ENCODE results near the gene SLC25A19. TPM values are rescaled to one million over a fixed set of nuclear protein-coding genes. Genes with fewer than 3 reads are reported as not detected.
"Not testable (repeated sequence)": the region's sequence is repeated elsewhere in the genome, so short reads cannot be mapped to it uniquely, and the experiment has no call there.

Gene SLC25A19
- total and polyA plus RNA-seq, 4 donors = 6.7 to 11.7 (median 9.1) TPM

DNA sequence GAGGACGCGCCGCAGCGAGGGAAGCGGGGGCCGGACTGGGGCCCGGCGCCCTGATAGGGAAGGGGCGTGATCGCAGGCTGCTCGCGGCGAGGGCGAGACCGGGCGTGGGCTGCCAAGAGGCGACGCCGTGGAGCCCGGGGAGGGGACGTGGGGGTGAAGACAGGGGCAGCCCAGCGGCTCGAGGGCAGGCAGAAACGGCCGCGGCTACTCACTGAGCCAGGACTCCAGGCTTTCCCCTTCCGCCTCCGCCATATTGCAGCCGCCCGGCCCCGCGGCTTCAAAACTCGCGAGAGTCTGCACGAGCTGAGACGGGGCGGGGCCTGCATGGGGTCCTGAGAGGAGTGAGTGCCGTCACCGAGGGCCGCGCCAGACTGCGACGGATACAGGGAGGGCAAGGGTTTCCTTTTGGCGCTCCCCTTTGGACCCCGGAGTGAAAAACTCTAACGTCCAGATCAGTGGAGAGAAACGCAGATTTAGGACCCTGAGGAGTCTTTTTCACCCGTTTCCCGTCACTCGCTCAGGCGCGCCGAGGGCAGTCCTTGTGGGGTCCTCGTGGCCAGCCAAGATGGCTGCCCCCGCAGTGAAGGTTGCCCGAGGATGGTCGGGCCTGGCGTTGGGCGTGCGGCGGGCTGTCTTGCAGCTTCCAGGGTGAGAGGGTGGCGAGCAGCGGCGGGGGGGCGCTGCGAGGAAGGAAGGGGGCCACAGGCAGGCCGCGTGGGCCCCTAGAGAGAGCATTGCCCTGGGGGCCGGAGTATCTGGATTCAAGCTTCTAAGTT is 27.7 kb downstream of the SLC25A19 start, which contains the start of the genes GGA3 and MRPS7:
Gene GGA3, minus strand, starts transcription at position 271 of the 776 bp plus-strand sequence. Its CDS starts 19 bp downstream, at position 252.
Gene MRPS7, plus strand, starts transcription at position 544 of the 776 bp plus-strand sequence. Its CDS starts 22 bp downstream, at position 566.
- peak within 1 kb of the TSS; percentile 99 for H3K4me3 ChIP-seq (ENCODE audit: low read depth, low read length)
- peaks cover 22% of the 10 kb centered on the region for H3K4me1 ChIP-seq (ENCODE audit: control insufficient read depth, insufficient read depth, low read length)
- under 1% methylated on average over 69 of the region's 69 CpGs for WGBS (ENCODE audit: insufficient coverage)

DNA sequence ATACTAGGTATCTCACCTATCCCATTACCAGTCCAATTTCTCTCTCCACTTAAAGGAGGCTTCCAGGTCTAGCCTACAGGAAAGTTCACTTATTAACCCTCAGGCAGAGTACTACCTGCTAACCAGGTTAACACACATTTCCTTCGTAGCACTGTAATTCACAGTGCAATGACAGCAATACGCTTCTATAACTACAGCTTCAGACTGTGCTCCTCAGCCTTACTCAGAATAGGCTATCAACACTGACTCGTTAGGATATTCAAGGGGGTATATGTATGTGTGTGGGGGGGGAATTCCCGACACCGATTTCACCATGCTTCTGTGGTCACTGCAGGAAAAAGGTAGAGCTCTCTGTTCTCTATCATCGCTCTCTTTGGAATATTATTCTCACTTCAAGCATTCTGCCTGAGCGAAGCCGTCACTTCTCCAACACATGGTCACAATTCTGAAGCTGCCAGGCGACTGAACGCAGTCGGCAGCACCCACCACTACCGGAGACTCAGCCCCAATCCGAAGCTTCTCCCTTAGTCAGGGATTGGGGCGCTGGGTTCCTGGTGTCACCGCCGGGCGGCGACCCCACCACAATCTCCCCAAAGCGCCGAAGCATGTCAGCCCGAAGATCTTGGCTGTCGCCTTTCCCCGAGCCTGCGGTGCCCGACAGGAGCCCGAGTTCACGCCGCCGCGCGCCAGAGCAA is 28.4 kb downstream of the SLC25A19 start:
- Histone ChIP-seq H3K36me3 (ENCODE audit: control insufficient read depth, insufficient read depth, low read length) (peaks cover 15% of the 10 kb centered on the region), H3K27me3 (ENCODE audit: control insufficient read depth, insufficient read depth, low read length) (no peaks in the 10 kb centered on the region), H3K4me1 (ENCODE audit: control insufficient read depth, insufficient read depth, low read length) (peaks cover 17% of the 10 kb centered on the region), H3K4me3 (ENCODE audit: low read depth, low read length) (peak overlapping the region; percentile 99), H3K9me3 (ENCODE audit: control insufficient read depth, insufficient read depth, low read length) (no peaks in the 10 kb centered on the region), H3K27ac (ENCODE audit: low read depth, low read length) (peak overlapping the region; percentile 99)
- no peak for DNase-seq (ENCODE audit: low read depth in 4 of 6, low spot score in 6 of 6)
- under 1% methylated on average over 26 of the region's 31 CpGs for WGBS (ENCODE audit: insufficient coverage)

More for the DNA sequence above, 27.7 kb downstream of the SLC25A19 start, which contains the start of the genes GGA3 and MRPS7:
- H3K27me3 ChIP-seq (ENCODE audit: control insufficient read depth, insufficient read depth, low read length) = no peaks in the 10 kb centered on the region
- no peaks in the 10 kb centered on the region for H3K9me3 ChIP-seq (ENCODE audit: control insufficient read depth, insufficient read depth, low read length)
- H3K36me3 ChIP-seq (ENCODE audit: control insufficient read depth, insufficient read depth, low read length) = peaks cover 23% of the 10 kb centered on the region
- peak; percentile 91 to 99 (median 94) for DNase-seq (ENCODE audit: low read depth in 4 of 6, low spot score in 6 of 6)
- H3K27ac ChIP-seq (ENCODE audit: low read depth, low read length) = peak within 1 kb of the TSS; percentile 99

DNA sequence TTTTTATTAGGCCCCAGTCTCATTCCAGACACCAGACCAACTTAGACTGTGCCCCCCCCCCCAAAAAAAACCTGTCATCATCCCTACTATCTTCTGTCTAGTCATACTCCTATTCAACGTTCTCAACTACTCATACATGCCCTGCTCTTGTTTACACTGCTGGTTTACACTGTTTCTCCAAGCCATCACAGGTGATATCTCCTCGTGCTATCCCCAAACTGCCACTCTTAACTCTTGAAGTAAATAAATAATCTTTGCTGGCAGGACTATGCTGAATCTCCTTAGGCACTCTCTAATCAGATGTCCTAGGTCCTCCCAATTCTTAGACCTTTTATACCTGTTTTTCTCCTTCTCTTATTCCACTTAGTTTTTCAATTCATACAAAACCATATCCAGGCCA is 32.0 kb downstream of the SLC25A19 start:
- not testable (repeated sequence) for H3K9me3 ChIP-seq (ENCODE audit: control insufficient read depth, insufficient read depth, low read length); H3K4me3 ChIP-seq (ENCODE audit: low read depth, low read length); DNase-seq (ENCODE audit: low read depth in 4 of 6, low spot score in 6 of 6); H3K36me3 ChIP-seq (ENCODE audit: control insufficient read depth, insufficient read depth, low read length); H3K27ac ChIP-seq (ENCODE audit: low read depth, low read length); H3K27me3 ChIP-seq (ENCODE audit: control insufficient read depth, insufficient read depth, low read length); H3K4me1 ChIP-seq (ENCODE audit: control insufficient read depth, insufficient read depth, low read length)
- 100% methylated on average over 1 of the region's 2 CpGs for WGBS (ENCODE audit: insufficient coverage)

DNA sequence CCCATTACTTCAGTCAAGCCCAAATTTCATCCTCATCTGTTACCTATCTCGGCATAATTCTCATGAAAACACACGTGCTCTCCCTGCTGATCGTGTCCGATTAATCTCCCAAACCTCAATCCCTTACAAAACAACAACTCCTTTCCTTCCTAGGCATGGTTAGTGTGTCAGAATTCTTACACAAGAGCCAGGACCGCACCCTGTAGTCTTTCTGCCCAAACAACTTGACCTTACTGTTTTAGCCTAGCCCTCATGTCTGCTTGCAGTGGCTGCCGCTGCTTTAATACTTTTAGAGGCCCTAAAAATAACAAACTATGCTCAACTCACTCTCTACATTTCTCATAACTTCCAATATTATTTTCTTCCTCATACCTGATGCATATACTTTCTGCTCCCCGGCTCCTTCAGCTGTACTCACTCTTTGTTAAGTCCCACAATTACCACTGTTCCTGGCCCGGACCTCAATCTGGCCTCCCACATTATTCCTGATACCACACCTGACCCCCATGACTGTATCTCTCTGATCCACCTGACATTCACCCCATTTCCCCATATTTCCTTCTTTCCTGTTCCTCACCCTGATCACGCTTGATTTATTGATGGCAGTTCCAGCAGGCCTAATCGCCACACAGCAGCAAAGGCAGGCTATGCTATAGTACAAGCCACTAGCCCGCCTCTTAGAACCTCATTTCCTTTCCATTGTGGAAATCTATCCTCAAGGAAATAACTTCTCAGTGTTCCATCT is 33.1 kb downstream of the SLC25A19 start:
- WGBS (ENCODE audit: insufficient coverage) = 93% methylated on average over 4 of the region's 11 CpGs

DNA sequence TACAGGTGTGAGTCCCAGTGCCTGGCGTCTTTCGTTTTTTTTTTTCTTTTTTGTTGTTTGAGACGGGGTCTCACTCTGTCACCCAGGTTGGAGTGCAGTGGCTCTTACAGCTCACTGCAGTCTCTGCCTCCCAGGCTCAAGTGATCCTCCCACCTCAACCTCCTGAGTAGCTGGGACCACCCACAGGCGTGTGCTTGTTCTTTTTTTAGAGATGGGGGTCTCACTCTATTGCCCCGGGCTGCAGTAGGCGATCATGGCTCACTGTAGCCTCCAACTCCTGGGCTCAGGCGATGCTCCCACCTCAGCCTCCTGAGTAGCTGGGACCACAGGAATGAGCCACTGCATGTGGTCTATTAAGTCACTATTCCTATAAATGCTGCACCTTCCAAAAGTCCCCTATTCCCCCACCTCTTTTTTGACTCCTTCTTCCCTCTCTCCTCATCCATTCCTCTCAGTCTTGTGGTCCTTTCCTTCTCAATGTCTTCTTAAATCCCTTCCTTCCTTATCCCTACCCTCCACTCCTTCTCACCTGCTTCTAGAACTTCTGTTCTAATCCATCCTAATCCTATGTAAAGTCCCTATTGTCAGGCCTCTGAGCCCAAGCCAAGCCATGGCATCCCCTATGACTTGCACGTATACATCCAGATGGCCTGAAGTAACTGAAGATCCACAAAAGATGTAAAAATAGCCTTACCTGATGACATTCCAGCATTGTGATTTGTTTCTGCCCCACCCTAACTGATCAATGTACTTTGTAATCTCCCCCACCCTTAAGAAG is 37.0 kb downstream of the SLC25A19 start:
- H3K36me3 ChIP-seq (ENCODE audit: control insufficient read depth, insufficient read depth, low read length) = peaks cover 8% of the 10 kb centered on the region
- H3K27ac ChIP-seq (ENCODE audit: low read depth, low read length) = no peak overlapping the region
- H3K9me3 ChIP-seq (ENCODE audit: control insufficient read depth, insufficient read depth, low read length) = no peaks in the 10 kb centered on the region
- no peaks in the 10 kb centered on the region for H3K27me3 ChIP-seq (ENCODE audit: control insufficient read depth, insufficient read depth, low read length)
- 98% methylated on average over 8 of the region's 8 CpGs for WGBS (ENCODE audit: insufficient coverage)
- no peak for DNase-seq (ENCODE audit: low read depth in 4 of 6, low spot score in 6 of 6)
- H3K4me3 ChIP-seq (ENCODE audit: low read depth, low read length) = no peak overlapping the region
- no peaks in the 10 kb centered on the region for H3K4me1 ChIP-seq (ENCODE audit: control insufficient read depth, insufficient read depth, low read length)

More for the DNA sequence above, 33.1 kb downstream of the SLC25A19 start:
- not testable (repeated sequence) for H3K27me3 ChIP-seq (ENCODE audit: control insufficient read depth, insufficient read depth, low read length); H3K4me3 ChIP-seq (ENCODE audit: low read depth, low read length); H3K4me1 ChIP-seq (ENCODE audit: control insufficient read depth, insufficient read depth, low read length); H3K9me3 ChIP-seq (ENCODE audit: control insufficient read depth, insufficient read depth, low read length); DNase-seq (ENCODE audit: low read depth in 4 of 6, low spot score in 6 of 6); H3K27ac ChIP-seq (ENCODE audit: low read depth, low read length); H3K36me3 ChIP-seq (ENCODE audit: control insufficient read depth, insufficient read depth, low read length)

DNA sequence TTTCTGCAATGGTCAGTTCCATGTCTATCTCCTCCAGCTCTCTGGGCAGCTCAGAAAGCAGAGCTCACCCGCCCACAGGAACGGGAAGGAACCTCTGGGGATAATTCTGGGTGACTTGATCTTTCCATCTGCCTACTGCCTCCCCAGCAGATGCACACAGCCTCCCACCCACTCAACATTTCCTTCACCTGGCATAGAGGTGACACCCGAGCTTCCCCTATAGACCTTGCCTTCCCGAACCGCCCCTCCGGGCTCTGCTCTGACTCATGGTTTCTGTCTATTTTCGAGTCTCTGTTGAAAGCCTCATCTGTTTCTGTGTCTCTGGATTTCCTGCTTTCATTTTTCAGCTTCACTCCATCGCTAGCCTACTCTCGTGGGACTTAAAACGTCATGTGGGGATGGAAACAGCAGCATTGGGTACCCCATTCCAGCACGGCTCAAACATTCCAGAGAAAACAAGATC is 39.2 kb downstream of the SLC25A19 start:
- H3K4me3 ChIP-seq (ENCODE audit: low read depth, low read length) = no peak overlapping the region
- H3K4me1 ChIP-seq (ENCODE audit: control insufficient read depth, insufficient read depth, low read length) = no peaks in the 10 kb centered on the region
- H3K27ac ChIP-seq (ENCODE audit: low read depth, low read length) = no peak overlapping the region
- no peaks in the 10 kb centered on the region for H3K9me3 ChIP-seq (ENCODE audit: control insufficient read depth, insufficient read depth, low read length)
- no peak for DNase-seq (ENCODE audit: low read depth in 4 of 6, low spot score in 6 of 6)
- WGBS (ENCODE audit: insufficient coverage) = 77% methylated on average over 9 of the region's 11 CpGs
- no peaks in the 10 kb centered on the region for H3K27me3 ChIP-seq (ENCODE audit: control insufficient read depth, insufficient read depth, low read length)
- peaks cover 23% of the 10 kb centered on the region for H3K36me3 ChIP-seq (ENCODE audit: control insufficient read depth, insufficient read depth, low read length)

DNA sequence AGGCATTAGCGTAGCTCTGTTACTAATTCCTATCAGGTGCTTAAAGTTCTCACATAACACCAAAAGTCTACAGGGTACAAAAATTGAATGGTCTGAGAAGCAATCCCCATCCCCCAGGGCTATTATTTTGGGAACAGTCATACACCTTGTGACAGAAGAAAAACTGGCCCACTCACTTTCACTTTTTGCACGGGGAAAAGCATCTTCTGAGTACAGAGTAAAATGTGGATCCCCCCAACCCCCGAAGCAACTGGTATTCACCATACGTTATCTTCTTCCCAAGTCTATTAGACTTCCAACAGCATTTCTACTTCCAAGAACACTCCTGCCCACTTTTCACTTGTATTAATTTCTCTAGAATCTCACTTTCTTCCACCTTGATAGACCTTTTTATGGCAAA is 39.7 kb downstream of the SLC25A19 start:
- no peak overlapping the region for H3K4me3 ChIP-seq (ENCODE audit: low read depth, low read length)
- peaks cover 27% of the 10 kb centered on the region for H3K36me3 ChIP-seq (ENCODE audit: control insufficient read depth, insufficient read depth, low read length)
- 82% methylated on average over 4 of the region's 4 CpGs for WGBS (ENCODE audit: insufficient coverage)
- H3K27me3 ChIP-seq (ENCODE audit: control insufficient read depth, insufficient read depth, low read length) = no peaks in the 10 kb centered on the region
- DNase-seq (ENCODE audit: low read depth in 4 of 6, low spot score in 6 of 6) = no peak
- no peaks in the 10 kb centered on the region for H3K9me3 ChIP-seq (ENCODE audit: control insufficient read depth, insufficient read depth, low read length)
- no peaks in the 10 kb centered on the region for H3K4me1 ChIP-seq (ENCODE audit: control insufficient read depth, insufficient read depth, low read length)
- H3K27ac ChIP-seq (ENCODE audit: low read depth, low read length) = no peak overlapping the region

DNA sequence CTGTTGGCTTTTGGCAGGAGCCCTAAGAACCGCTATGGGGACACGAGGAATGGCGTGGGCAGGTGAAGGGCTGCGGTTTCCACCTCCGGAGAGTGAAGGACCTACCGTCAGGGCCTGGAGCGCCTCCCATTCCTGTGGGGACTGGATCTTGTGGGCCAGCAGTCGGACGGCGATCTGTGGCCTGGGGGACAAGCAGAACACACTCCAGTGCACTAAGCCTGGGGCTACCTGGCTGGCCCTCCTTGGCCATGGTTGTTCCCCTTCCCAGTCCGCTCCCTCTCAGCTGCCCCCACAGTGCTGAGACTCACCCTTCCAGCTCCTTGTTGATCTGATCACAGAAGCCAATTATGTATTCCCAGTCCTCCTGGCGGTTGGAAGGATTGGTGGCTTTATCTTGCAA is 42.8 kb downstream of the SLC25A19 start:
- no peak for DNase-seq (ENCODE audit: low read depth in 4 of 6, low spot score in 6 of 6)
- Histone ChIP-seq H3K27me3 (ENCODE audit: control insufficient read depth, insufficient read depth, low read length) (no peaks in the 10 kb centered on the region), H3K36me3 (ENCODE audit: control insufficient read depth, insufficient read depth, low read length) (peaks cover 58% of the 10 kb centered on the region), H3K27ac (ENCODE audit: low read depth, low read length) (no peak overlapping the region), H3K9me3 (ENCODE audit: control insufficient read depth, insufficient read depth, low read length) (no peaks in the 10 kb centered on the region), H3K4me1 (ENCODE audit: control insufficient read depth, insufficient read depth, low read length) (no peaks in the 10 kb centered on the region), H3K4me3 (ENCODE audit: low read depth, low read length) (no peak overlapping the region)
- WGBS (ENCODE audit: insufficient coverage) = 92% methylated on average over 11 of the region's 12 CpGs

DNA sequence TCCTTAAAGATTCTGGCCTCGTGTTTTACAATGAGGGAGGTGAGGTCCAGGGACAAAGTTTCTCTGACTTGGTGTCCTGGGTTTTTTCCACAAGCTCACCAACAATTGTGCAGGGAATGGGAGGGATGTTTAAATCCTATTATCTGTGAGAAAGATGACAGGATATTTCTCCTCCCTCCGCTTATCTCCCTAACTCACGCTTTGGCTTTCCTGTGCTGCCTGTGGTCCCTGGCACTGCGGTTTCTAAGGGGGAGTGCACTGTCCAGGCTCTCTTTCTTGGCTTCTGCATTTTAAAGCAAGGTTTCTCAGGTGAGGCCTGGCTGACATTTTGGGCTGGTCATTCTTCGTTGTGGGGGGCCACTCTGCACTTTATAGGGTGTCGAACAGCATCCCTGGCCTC is 44.2 kb downstream of the SLC25A19 start:
- Histone ChIP-seq H3K4me3 (ENCODE audit: low read depth, low read length) (no peak overlapping the region), H3K27ac (ENCODE audit: low read depth, low read length) (no peak overlapping the region), H3K27me3 (ENCODE audit: control insufficient read depth, insufficient read depth, low read length) (no peaks in the 10 kb centered on the region), H3K9me3 (ENCODE audit: control insufficient read depth, insufficient read depth, low read length) (no peaks in the 10 kb centered on the region), H3K36me3 (ENCODE audit: control insufficient read depth, insufficient read depth, low read length) (peaks cover 72% of the 10 kb centered on the region), H3K4me1 (ENCODE audit: control insufficient read depth, insufficient read depth, low read length) (peaks cover 8% of the 10 kb centered on the region)
- 92% methylated on average over 4 of the region's 6 CpGs for WGBS (ENCODE audit: insufficient coverage)
- DNase-seq (ENCODE audit: low read depth in 4 of 6, low spot score in 6 of 6) = no peak
